Prostate gland (tissue), 2 donors: ENCODE data around the gene MARCHF7. TPM values are rescaled to one million over a fixed set of nuclear protein-coding genes. Genes with fewer than 3 reads are reported as not detected.
"Not testable (repeated sequence)": the region's sequence is repeated elsewhere in the genome, so short reads cannot be mapped to it uniquely, and the experiment has no call there.

Experiments
- DNase-seq: peaks from one replicate; pipeline ENCODE4 v3.0.0-alpha.2; 2019; ENCODE audit warnings: low spot score
- H3K27ac ChIP-seq, 2 donors: fragments of 200-600 bp; sonication (generic); 2 replicates each; pipeline ENCODE4 v1.5.1; 2017 to 2019
- H3K27me3 ChIP-seq: fragments of 200-600 bp; sonication (generic); replicated peaks from 2 replicates; pipeline ENCODE4 v1.5.1; 2019; ENCODE audit not compliant: insufficient read depth
- H3K36me3 ChIP-seq, 2 donors: fragments of 200-600 bp; sonication (generic); 1 replicate in 1 of 2; 2 replicates in 1 of 2; pipeline versions ENCODE4 v1.5.1 to v1.8.1; 2017 to 2019
- H3K4me1 ChIP-seq: fragments of 200-600 bp; sonication (generic); replicated peaks from 2 replicates; pipeline ENCODE4 v1.5.1; 2019
- H3K4me3 ChIP-seq, 2 donors: fragments of 200-600 bp; sonication (generic); 2 replicates each; pipeline ENCODE4 v1.5.1; 2017 to 2019
- H3K9me3 ChIP-seq: fragments of 200-600 bp; sonication (generic); 2 replicates; pipeline ENCODE4 v1.5.1; 2017
- CTCF ChIP-seq, 4 experiments: fragments of 200-600 bp in 2 of 4; fragments of 450-650 bp in 2 of 4; sonication (generic) in 2 of 4; IDR thresholded peaks; 1 replicate in 3 of 4; 2 replicates in 1 of 4; pipeline ENCODE4 v1.5.1; 2016 to 2019; ENCODE audit warnings: antibody characterized with exemption in 4 of 4, mild to moderate bottlenecking in 2 of 4, moderate library complexity in 2 of 4
- POLR2A ChIP-seq: fragments of 450-650 bp; IDR thresholded peaks from one replicate; pipeline ENCODE4 v1.6.1; 2016; ENCODE audit warnings: antibody characterized with exemption, mild to moderate bottlenecking
- POLR2AphosphoS5 ChIP-seq: sonication (generic); formaldehyde crosslinking; IDR thresholded peaks from one replicate; pipeline ENCODE4 v1.6.1; 2017; ENCODE audit warnings: antibody characterized with exemption
- WGBS: methylation state at CpG from one replicate; pipeline ENCODE4 v1.1.5; 2018; 5-methylcytosine and 5-hydroxymethylcytosine counted together
- intact Hi-C: fragments of 100-400 bp; cut with DNase I; formaldehyde crosslinking; loops from one replicate; pipeline ENCODE4 v1.14.2; 2022
- total RNA-seq, 2 donors: library from RNA; depleted of rRNA; stranded (reverse); fragments of >200 nt; gene quantifications; one replicate each; pipeline ENCODE4 v1.1.0, GENCODE V29; 2016

The MARCHF7 gene
- total RNA-seq, 2 donors from 2014 or later = 60.7 to 119 TPM

GRCh38 chr2:159713631-159714246 lies 1.4 kb downstream of the MARCHF7 start:
- intact Hi-C loops = loop anchor here (5.0 to 10.0 kb wide), 3 partner anchors 84 to 579 kb away; partner anchors contain the start of genes BAZ2B and CD302
- TF ChIP-seq CTCF (IDR thresholded peaks at IDR 0.05) (no peak), POLR2A (no peak), POLR2AphosphoS5 (no peak)
- WGBS = 32% methylated on average over 5 of the region's 5 CpGs

GRCh38 chr2:159714247-159714930 lies 2.1 kb downstream of the MARCHF7 start:
- DNase-seq = no peak
- Histone ChIP-seq H3K27me3 (no peaks in the 10 kb centered on the region), H3K4me1 (peaks cover 12% of the 10 kb centered on the region), H3K4me3 (peak overlapping the region in 1 of 2 donors; percentile 93), H3K27ac (no peak overlapping the region), H3K36me3 (no peaks in the 10 kb centered on the region), H3K9me3 (no peaks in the 10 kb centered on the region)
- intact Hi-C loops = loop anchor here (5.0 to 10.0 kb wide), 3 partner anchors 83 to 580 kb away; partner anchors contain the start of genes BAZ2B and CD302
- 84% methylated on average over 8 of the region's 8 CpGs for WGBS
- TF ChIP-seq CTCF (IDR thresholded peaks at IDR 0.05) = no peak
- no peak for TF ChIP-seq POLR2A
- no peak for TF ChIP-seq POLR2AphosphoS5

More at GRCh38 chr2:159713631-159714246, 1.4 kb downstream of the MARCHF7 start:
- DNase-seq = no peak
- Histone ChIP-seq H3K27me3 (no peaks in the 10 kb centered on the region), H3K9me3 (no peaks in the 10 kb centered on the region), H3K4me1 (peaks cover 12% of the 10 kb centered on the region), H3K4me3 (peak overlapping the region; percentile 74 to 93), H3K36me3 (no peaks in the 10 kb centered on the region), H3K27ac (peak overlapping the region; percentile 94 to 97)

GRCh38 chr2:159715451-159715850 lies 3.1 kb downstream of the MARCHF7 start:
- peaks cover 12% of the 10 kb centered on the region for H3K4me1 ChIP-seq
- intact Hi-C loops = loop anchor here (10.0 kb wide), 1 partner anchor 581 kb away; no protein-coding TSS in a partner anchor
- no peaks in the 10 kb centered on the region for H3K27me3 ChIP-seq
- TF ChIP-seq POLR2A (no peak), POLR2AphosphoS5 (no peak), CTCF (IDR thresholded peaks at IDR 0.05) (no peak)
- 75% methylated on average over 4 of the region's 4 CpGs for WGBS
- H3K36me3 ChIP-seq = no peaks in the 10 kb centered on the region
- H3K4me3 ChIP-seq = no peak overlapping the region
- no peaks in the 10 kb centered on the region for H3K9me3 ChIP-seq
- no peak for DNase-seq
- H3K27ac ChIP-seq = no peak overlapping the region

- not testable (repeated sequence) for H3K27ac ChIP-seq, H3K36me3 ChIP-seq, H3K9me3 ChIP-seq, H3K27me3 ChIP-seq, H3K4me3 ChIP-seq, DNase-seq, H3K4me1 ChIP-seq
- intact Hi-C loops = loop anchor here (10.0 kb wide), 1 partner anchor 582 kb away; no protein-coding TSS in a partner anchor
- WGBS = 100% methylated on average over 4 of the region's 4 CpGs
Observed at GRCh38 chr2:159716409-159716808, 4.1 kb downstream of the MARCHF7 start.

GRCh38 chr2:159716857-159717256 lies 4.6 kb downstream of the MARCHF7 start:
- Histone ChIP-seq H3K27me3 (no peaks in the 10 kb centered on the region), H3K9me3 (no peaks in the 10 kb centered on the region), H3K4me1 (peaks cover 8% of the 10 kb centered on the region), H3K36me3 (no peaks in the 10 kb centered on the region), H3K27ac (no peak overlapping the region), H3K4me3 (no peak overlapping the region)
- TF ChIP-seq POLR2AphosphoS5 (no peak), CTCF (IDR thresholded peaks at IDR 0.05) (no peak), POLR2A (no peak)
- DNase-seq = no peak
- WGBS = 96% methylated on average over 2 of the region's 2 CpGs
- intact Hi-C loops = loop anchor here (10.0 kb wide), 1 partner anchor 582 kb away; no protein-coding TSS in a partner anchor
